ENCODE results near the gene IFNLR1.

The IFNLR1 gene

DNA sequence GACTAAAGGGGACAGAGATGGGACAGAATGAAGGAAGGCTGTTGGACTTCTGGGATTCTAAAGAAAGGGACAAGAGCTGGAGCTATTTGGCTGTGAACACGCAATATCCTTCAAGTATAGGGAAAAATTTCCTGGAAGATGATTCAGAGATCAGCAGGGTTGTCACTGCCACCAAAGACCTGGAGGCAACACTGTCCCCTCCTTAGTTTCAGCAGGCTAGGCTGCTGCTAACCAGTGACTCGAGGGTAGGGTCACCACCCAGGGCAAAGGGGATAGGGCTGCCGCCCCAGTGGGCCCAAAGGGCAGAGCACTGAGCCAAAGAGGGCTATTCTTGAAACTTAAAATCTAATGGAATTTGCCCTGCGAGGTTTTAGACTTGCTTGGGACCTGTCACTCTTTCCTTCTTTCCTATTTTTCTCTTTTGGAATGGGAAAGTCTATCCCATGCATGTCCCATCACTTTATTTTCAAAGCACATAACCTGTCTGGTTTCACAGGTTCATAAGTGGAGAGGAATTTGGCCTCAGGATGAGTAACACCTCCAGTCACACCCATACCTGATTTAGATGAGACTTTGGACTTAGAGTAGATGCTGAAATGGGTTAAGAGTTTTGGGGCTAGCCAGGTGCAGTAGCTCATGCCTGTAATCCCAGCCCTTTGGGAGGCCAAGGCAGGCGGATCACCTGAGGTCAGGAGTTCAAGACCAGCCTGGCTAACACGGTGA, 11.9 kb downstream of the IFNLR1 start:
- DNase-seq = no peak

DNA sequence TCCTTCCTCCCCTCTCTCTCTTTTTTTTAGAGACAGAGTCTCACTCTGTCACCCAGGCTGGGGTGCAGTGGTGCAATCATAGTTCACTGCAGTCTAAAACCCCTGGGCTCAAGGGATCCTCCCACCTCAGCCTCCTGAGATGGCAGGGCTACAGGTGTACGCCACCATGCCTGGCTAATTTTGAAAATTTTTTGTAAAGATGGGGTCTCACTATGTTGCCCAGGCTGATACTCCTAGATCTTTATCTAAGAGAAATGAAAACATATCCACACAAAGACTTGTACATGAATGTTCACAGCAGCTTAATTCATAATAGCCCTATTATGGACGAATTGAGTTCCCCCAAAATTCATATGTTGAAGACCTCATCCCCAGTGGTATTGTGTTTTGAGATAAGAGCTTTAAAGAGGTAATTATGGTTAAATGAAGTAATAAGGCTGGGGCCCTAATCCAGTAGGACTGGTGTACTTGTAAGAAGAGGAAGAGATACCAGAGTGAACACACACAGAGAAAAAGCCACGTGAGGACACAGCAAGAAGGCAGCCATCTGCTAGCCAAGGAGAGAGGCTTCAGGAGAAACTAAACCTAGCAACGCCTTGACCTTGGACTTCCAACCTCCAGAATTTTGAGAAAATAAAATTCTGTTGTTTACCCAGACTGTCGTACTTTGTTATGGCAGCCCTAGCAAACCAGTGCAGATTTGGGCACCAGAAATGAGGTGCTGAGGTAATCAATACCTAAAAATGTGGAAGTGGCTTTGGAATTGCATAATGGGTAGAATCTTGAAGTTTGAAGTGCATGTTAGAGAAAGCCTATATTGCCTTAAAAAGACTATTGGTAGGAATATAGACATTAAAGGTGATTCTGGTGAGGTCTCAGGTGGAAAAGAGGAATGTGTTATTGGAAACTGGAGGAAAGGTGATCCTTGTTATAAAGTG, 13.2 kb downstream of the IFNLR1 start:
- no peak for DNase-seq

DNA sequence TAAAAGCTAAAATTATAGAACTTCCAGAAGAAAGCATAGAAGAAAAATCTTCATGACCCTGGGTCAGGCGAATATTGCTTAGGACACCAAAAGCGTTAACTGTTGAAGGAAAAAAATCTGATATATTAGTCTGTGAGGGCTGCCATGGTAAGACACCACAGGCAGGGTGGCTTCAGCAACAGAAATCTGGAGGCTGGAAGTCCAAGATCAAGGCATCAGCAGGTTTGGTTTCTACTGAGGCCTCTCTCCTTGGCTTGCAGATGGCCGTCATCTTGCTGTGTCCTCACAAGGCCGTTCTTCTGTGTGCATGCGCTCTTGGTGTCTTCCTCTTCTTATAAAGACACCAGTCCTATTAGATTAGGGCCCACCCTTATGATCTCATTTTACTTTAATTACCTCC, 14.5 kb downstream of the IFNLR1 start:
- no peak for DNase-seq

DNA sequence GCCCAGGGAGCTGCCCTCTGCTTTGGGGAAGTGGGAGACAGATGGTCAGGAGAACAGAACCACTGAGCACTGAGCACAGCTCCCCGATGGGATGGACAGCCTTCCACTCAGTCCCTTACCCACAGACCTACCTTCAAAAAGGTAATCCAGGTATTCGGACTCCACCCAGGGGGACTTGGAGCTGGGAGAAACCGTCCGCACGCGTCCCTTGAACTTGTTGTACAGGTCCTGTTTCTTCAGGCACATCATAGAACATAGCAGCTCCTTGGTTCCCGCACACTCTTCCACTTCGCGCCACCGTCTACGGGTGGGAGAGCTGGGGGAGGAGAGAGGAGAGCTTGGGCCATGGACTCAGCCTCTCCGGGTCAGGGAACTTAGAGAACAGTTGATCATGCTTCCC, 17.8 kb downstream of the IFNLR1 start:
- no peak for DNase-seq

DNA sequence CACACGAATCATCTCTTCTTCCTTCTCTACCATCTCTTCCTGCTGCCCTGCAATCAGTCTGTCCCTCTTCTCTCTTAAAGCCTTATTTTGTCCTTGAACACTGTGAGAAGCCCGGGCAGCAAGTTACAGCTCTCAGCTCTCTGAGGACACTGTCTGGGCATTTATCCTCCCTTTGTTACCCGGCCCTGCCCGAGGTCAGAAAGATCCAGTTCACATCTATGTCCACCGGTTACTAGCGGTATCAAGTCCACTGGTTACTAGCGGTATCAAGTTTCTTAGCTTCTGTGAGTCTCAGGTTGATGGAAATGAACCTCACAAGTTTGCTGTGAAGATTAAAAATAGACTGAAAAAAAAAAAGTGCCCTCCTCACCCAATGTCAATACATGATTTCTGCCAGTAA, 18.8 kb downstream of the IFNLR1 start:
- DNase-seq = no peak

DNA sequence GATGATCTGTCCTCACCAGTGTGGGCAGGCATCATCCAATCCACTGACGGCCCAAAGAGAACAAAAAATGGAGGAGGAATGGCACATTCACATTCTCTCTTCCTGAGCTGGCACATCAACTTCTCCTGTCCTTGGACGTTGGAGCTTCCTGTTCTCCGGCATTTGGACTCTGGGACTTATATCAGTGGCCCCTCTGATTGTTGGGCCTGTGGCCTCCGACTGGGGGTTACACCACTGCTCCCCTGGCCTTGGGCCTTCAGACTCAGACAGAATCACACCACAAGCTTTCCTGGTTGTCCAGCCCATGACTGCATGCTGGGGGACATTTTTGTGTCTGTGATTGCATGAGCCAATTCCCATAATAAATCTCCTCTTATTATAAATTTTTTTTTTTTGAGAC, 20.1 kb downstream of the IFNLR1 start:
- DNase-seq = no peak

DNA sequence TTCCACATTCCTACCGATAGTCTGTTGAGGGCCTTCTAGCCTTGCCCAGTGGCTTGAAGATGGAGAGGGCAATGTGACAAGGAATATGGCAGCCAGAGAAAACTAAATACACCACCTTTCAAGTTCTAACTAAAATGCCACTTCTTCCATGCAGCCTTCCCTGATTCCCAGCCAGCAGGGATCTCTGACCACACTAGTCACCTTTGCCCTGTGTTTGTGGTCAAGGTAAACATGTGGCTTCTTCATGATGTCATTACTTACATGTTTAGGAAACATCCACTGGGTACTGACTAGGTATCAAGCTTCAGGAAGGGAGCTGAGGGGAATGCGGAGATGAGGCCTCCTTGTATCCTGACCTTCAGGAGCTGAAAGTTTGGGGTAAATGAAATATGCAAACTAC, 21.6 kb downstream of the IFNLR1 start:
- no peak for DNase-seq

DNA sequence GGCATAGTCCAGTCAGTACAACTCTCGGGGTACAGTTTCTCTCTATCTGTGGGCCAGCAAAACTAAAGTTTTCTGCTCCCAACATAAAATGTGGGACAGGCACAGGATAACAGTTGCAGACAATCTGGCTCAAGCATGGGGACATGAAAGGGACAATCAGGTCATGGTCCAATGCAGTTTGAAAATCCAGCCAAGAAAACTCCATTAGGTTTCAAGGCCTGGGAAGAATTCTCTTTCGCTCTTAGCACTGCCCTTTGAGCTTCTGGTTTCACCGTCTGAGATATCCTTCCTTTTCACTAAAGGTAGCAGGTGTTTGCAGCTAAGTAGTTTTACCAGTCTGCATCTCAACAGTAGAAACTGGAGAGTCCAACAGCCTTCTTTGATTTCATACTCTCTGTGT, 23.1 kb downstream of the IFNLR1 start:
- no peak for DNase-seq

DNA sequence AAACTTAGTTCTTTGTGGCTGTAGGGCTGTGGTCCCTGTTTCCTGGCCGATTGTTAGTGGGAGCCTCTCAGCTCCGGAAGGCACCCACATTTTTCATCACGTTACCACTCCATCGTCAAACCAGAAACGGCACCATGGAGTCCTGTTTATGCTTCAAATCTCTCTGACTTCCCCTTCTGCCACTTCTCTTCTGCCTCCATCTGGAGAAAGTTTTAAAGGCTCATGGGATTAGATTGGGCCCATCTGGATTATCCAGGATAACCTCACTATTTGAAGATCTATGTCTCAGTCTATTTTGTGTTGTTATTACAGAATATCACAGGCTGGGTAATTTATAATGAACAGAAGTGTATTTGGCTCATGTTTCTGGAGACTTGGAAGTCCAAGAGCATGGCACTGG, 24.9 kb downstream of the IFNLR1 start:
- DNase-seq = no peak

DNA sequence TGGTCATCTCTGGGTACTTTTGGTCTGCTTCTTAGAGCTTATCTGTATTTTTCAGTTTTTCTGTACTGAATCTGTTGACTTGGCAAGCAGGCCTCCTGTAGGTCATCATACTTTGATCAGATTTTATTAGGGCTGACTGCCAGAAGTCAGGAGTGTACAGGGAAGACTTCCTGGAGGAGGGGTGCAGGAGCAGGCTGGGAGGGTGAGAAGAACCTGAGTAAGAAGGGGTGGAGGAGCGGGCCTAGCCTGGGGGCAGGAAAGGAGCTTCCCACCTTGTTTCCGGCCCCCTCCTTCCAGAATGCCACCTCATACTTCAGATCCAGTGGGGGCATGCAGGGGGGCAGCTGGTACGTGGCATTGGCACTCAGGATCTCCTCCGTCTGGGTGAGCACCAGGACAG, 25.8 kb downstream of the IFNLR1 start:
- no peak for DNase-seq

DNA sequence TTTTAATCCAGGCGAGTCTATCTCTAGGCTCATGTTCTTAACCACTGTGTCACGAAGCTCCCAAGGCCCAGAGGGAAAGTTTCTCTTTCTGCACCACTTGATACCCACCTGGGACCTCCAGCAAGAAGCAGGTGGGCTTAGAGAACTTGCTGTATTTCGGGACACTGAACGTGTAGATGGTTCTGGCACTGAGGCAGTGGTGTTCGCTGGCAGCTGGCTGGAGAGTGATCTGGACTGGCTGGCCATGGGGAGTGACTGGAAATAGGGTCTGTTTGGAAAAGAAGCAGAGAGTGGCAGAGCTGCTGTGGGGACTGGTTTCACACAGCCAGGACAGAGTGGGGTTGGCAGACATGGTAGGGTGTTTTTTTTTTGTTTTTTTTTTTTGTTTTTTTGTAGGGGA, 27.7 kb downstream of the IFNLR1 start:
- no peak for DNase-seq

DNA sequence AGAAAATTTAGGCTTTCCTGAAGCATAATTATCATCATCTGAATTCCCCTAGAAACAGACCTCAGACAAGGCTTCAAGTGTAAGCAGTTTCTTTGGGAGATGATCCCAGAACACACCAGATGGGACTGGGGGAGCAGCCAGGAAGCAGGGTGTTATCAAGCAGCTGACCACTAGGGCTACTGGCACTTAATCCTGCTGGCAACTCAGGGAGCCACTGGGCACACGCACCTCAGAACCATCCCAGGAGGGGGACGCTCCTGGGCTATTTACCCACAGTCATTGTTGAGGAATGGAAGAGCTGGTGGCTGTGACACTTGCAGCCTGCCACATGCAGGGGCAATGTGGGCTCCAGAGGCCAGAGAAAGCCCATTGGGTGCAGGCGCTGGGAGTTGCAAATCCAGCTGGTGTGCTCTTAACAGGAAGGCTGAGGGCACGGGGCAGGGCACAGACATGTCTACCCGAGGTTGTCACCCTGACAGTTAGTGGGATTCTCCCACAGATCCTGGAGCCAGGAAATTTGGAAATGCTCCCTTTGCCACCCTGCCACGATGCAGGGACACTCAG, 29.1 kb downstream of the IFNLR1 start:
- DNase-seq = no peak

DNA sequence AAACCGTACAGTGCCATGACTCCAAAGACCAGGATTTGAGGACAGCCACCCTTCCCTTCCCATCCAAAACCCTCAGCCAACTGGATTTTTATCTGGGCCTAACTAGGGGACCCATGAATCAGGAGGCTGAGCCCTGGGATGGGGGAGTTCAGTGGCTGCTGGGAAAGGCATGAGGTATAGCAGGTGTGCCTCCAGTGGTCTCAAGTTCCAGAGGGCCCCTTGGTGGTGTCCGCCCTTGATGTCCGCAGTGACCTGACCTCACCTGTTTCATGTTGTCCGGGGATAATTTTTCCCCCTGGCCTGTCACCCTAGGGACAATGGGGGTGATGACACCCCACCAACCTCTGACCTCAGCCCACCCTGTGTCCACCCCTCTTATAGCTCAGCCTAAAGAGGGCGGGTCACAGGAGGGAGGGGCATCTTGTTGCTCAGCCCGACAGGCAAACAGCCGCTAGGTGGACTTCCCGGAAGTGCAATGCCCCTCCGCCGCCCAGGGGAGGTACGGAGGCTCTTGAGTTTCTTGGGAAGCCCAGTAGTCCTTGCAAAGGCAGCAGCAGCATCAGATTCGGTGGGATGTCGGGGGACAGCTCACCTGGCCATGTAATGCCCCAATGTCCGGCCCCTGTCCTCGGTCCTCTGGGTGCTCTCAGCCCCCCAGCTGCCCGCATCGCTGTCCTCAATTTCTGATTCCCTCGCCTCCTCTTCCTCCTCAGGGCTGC, 30.4 kb downstream of the IFNLR1 start:
- DNase-seq = no peak

DNA sequence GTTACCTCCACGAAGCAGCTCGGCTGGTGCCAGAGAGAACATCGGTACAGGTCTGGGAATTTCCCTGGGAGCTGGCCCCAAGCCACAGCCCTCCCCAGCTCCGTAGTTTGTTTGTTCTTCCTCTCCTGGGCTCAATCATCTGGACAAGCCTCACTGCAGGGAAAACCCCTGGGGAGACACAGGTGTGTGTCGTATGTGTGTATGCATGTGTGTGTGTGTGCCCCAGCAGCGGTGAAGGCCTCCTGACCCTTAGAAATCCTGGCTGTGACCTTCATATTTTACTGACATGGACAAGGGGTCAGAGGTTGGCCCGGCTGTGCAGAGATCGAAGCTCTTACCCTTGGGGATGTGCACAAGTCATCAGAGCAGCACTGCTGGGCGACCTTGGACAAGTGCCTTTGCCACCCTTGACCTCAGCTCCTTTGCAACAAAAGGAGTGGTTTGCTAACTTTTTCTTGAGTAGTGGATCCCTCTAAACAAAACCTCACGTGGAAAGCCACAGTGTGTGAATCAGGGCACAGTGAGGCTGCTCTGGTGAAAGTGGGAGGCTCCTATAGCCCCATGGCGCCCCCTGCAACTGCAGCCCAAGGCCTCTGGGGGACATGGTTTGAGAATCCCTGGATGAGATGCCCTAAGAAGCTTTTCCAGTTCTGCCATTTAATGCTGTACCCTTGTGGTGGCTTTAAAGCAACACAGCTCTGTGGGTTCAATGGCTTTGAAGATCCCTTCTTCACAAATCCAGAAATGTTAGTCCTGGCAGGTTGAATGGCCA, 31.9 kb downstream of the IFNLR1 start:
- no peak for DNase-seq

DNA sequence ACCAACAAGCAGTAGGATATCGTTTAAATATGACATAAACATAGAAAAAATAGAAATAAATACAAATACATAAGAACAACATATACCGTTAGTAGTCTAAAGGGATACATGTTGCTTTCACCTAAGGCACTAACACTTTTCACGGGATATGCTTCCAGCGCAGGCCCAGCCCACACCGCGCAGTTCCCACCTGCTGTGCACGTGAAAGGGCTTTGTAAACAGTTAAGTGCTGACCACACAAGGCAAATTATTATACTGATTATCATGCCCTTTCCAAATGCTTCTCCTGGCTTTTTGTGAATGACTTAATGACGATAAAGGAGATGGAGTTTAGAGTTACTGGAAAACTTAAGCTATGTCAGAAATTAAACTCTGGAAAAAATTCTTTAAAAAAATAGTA, 32.9 kb downstream of the IFNLR1 start:
- no peak for DNase-seq

DNA sequence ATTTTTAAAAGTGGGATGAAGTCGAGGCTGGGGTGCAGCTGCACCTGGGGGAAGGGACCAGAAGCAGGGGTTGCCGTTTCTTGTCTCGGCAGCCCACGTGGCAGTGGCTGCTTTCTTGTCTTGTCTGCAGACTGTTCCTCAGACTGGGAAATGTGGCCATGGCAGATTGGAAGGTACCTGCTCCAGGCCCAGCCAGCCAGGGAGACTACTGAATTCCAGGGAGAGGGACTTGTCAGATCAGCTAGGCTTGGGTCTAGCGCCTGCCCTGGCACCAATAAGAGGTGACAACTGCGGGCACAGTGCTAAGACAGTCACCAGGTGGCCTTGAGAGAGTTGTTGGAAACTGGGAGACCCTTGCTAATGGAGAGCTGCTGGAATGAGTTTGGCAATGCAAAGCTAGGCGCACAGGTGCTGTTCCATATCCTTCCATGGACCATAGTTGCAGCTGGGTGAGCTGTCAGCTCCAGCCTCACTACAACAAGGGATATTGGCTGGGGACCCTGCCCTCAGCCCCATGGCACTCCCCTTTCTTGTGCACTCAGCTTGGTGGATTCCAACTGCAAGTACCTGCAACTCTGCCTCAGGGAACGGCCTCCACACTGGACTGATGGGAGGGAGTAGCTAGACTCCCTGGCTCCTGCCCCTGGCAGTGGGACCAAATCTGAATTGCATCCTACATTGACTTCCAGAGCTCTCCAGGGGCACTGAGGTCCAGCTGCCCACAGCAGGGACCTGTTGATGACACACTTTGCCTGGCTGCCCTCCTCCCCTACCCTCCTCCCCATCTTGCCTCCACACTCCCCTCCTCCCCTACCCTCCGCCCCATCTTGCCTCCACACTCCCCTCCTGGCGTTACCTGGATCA, 34.2 kb downstream of the IFNLR1 start:
- no peak for DNase-seq

DNA sequence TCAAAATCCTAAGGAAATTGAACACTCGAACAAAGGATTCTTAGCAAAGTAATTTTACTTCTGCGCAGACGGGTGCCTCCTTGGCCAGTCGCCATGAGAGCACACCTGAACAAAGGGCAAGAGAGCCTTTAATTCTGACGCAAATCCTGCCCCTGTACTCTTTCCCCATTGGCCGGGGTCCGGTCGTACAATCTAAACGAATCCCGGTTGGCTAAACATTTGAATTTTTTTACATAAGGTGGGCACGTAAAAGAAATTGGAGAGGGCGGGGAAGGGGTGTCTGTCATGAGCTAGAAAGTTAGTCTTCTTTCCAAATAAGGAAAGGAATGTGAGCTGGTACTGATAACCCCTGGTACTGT, 35.9 kb downstream of the IFNLR1 start:
- no peak for DNase-seq

DNA sequence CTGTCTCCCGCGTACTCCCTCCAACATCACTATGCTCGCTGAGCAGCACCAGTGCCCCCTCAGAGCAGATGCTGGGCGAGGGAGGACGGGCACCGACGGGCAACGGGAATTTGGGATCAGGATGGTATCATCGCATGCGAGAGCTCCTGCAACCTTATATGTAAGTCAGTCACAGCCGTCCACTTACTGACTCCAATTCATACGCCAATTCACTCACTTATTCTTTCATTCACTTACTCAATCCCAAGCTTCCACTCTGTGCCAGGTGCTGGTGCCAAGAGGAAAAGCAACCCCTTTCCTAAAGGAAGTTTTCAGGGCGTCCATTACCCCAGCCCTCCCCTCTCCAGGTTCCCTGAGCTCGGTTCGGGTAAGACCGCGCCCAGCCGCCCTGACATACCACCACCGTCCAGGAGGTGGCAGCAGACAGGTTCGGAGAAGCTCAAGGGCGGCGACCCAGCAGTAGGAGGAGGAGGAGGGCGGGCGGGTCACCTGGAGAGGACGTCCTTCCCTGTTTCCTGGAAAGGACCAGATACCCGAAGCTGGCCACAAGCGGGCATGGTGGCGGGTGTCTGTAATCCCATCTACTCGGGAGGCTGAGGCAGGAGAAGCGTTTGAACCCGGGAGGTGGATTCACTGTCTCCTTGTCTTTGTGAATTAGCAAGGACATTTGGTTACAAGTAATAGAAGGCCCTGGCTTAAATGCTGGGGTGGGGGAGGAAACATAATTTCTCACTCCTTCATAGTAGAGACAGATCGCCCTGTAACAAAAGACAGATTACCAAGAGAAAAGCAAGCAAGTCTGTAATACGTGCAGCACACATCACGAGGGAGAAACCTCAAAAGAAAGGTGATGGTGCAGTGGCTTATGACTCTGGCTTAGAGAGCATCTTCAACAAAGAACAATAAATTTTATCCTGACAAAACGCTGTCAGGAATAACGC, 36.6 kb downstream of the IFNLR1 start:
- peak; percentile 92 for DNase-seq

DNA sequence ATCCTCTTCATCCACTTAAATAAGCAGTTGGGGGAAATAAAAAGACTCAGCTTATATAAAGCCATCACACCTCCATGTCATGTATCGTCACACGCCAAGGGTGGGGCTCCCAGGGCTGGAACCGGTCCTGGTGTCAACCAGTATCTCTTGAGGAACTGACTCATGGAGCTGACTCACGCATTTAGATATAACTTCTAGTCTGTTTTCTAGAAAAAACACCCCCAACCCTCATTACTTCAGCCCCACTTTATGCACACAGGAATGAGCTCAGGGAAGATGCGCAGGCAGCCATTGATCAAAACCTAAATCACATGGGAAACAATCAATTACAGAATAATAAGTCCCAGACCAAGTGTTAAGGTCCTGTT, 37.2 kb downstream of the IFNLR1 start:
- DNase-seq = peak; percentile 62

DNA sequence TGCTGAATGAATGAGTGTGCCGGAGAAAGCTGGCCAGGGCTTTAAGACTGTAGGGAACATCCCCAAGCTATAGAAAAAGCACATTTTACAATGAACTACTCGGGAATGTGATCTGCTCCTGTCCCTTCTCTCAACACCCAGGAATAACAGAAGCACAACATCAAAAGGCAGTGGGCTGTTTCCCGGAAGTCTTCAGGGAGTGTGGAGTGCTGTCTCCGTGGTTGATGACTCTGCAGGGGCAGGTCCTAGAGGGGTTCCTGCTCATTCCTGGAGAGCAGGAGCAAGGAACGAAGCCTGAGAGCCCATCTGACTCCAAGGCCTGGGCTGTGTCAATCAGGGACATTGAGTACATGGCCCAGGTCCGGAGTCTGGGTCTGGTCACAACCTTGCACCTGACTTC, 39.3 kb downstream of the IFNLR1 start:
- no peak for DNase-seq

DNA sequence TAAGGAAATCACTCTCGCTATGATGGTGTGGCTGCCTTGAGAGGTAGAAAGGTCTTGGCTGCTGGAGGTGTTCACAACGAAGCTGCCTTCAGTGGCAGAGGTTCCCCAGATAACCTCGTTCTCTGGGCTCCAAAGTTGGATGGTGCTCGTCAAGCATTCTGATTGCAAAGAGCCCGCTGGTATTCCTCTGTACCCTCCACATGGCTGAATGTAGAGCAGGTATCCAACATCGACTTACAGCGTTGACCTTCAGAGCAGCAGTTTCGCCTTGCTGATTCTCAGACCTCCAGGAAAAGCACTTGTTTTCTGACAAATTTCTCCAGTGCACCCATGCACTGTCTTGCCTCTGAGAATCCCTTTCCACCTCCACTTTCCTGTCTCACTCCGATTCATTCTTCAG, 39.9 kb downstream of the IFNLR1 start:
- DNase-seq = no peak

Data from stimulated activated CD4-positive, alpha-beta T cell treated with anti-CD3 and anti-CD28 coated beads, Interleukin-4, amount 100 ng/mL, for 1 hour (primary cell).